OCI-LY1 (cell line): Measurements from ENCODE around the gene ZNF69.
"Not testable (repeated sequence)": the region's sequence is repeated elsewhere in the genome, so short reads cannot be mapped to it uniquely, and the experiment has no call there.

Source experiments
- H2AFZ ChIP-seq: fragments of 200-600 bp; sonication (generic), shearing (Covaris generic); 2 replicates; pipeline ENCODE4 v1.6.0; 2014; ENCODE audit warnings: antibody characterized with exemption, mild to moderate bottlenecking, low read length
- H3F3A ChIP-seq: fragments of 200-600 bp; sonication (generic), shearing (Covaris generic); 2 replicates; pipeline ENCODE4 v1.6.0; 2014; ENCODE audit warnings: mild to moderate bottlenecking, antibody characterized with exemption, low read length, moderate library complexity; ENCODE audit not compliant: insufficient read depth
- H3K27ac ChIP-seq: fragments of 200-600 bp; sonication (generic); 2 replicates; pipeline ENCODE4 v1.5.1; 2014; ENCODE audit warnings: low read length, mixed run types, mild to moderate bottlenecking, low read depth; ENCODE audit not compliant: poor library complexity, severe bottlenecking
- H3K27me3 ChIP-seq: fragments of 200-600 bp; sonication (generic); 2 replicates; pipeline ENCODE4 v1.6.0; 2014; ENCODE audit warnings: antibody characterized with exemption, mild to moderate bottlenecking, low read length, moderate library complexity; ENCODE audit not compliant: insufficient read depth
- H3K36me3 ChIP-seq: fragments of 200-600 bp; sonication (generic); 2 replicates; pipeline ENCODE4 v1.6.1; 2014; ENCODE audit warnings: mild to moderate bottlenecking, antibody characterized with exemption, low read length, moderate library complexity, mixed read lengths; ENCODE audit not compliant: insufficient read depth
- H3K4me1 ChIP-seq: fragments of 200-600 bp; sonication (generic); 2 replicates; pipeline ENCODE4 v1.5.1; 2014; ENCODE audit warnings: mild to moderate bottlenecking, low read length, moderate library complexity; ENCODE audit not compliant: insufficient read depth, severe bottlenecking
- H3K4me2 ChIP-seq: fragments of 200-600 bp; sonication (generic), shearing (Covaris generic); 2 replicates; pipeline ENCODE4 v1.6.1; 2014; ENCODE audit warnings: low read length
- H3K4me3 ChIP-seq: fragments of 200-600 bp; sonication (generic); 2 replicates; pipeline ENCODE4 v1.5.1; 2014; ENCODE audit warnings: low read length, low read depth, mild to moderate bottlenecking, mixed read lengths; ENCODE audit not compliant: poor library complexity, severe bottlenecking
- H3K79me2 ChIP-seq: fragments of 200-600 bp; shearing (Covaris generic); 2 replicates; pipeline ENCODE4 v1.6.1; 2016; ENCODE audit warnings: mixed run types, low read length, mixed read lengths; ENCODE audit not compliant: insufficient read depth
- H3K9ac ChIP-seq: fragments of 200-600 bp; sonication (generic), shearing (Covaris generic); 2 replicates; pipeline ENCODE4 v1.6.1; 2014; ENCODE audit warnings: mild to moderate bottlenecking, low read length, mixed read lengths
- H3K9me2 ChIP-seq: fragments of 200-600 bp; sonication (generic), shearing (Covaris generic); 2 replicates; pipeline ENCODE4 v1.6.1; 2014; ENCODE audit warnings: low read depth, mild to moderate bottlenecking, low read length, mixed read lengths
- H3K9me3 ChIP-seq: fragments of 200-600 bp; shearing (Covaris generic); 2 replicates; pipeline ENCODE4 v1.6.1; 2014; ENCODE audit warnings: low read length, mixed read lengths
- H4K20me1 ChIP-seq: fragments of 200-600 bp; sonication (generic), shearing (Covaris generic); 2 replicates; pipeline ENCODE4 v1.6.0; 2016; ENCODE audit warnings: mild to moderate bottlenecking, low read length; ENCODE audit not compliant: insufficient read depth
- EZH2 ChIP-seq: fragments of 200-600 bp; sonication (generic), shearing (Covaris generic); IDR thresholded peaks from 2 replicates; pipeline ENCODE4 v1.8.0; 2017; ENCODE audit warnings: borderline replicate concordance, mixed run types, mild to moderate bottlenecking, antibody characterized with exemption, low read length, moderate library complexity, mixed read lengths
- TF ChIP-seq, protein P1 (sequence below): fragments of 200-600 bp; sonication (generic), shearing (Covaris generic); IDR thresholded peaks from 2 replicates; pipeline ENCODE4 v1.5.1; 2017; ENCODE audit warnings: mild to moderate bottlenecking, antibody characterized with exemption, low read length, moderate library complexity, mixed read lengths

Gene ZNF69

DNA sequence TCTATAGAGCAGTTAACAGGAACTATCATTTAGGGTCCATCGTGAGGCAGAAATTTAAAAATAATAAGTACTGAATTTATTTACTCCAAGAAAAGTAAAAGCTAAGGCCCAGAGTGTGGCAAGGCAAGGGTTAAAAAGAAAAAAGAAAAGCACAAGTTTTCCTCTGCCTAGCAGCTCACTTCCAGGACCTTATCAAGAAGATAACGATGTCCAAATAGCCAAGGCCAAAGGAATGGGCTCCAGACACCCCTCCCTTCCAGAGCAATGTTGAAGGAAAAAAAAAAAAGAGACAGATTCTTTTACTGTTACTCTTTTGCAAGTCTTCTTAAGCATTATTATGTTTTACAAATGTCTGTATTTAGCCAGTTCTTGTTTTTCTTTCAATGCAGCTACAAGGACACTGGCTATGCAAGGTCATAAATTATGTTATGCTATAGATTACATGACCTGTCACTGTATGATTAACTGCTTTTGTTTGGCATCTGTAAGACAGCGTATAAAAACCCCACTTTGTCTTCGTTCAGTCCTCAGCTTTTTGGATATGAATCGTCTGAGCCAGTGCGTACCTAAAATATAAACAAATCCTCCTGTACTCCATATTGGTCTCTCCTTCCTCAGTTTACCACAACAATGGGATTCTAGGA lies 34.4 kb downstream of the ZNF69 start:
- H3K9ac ChIP-seq, result no peak overlapping the region
- H4K20me1 ChIP-seq, result no peaks in the 10 kb centered on the region
- H3K79me2 ChIP-seq, result peaks cover 15% of the 10 kb centered on the region
- no peak overlapping the region for H2AFZ ChIP-seq
- peaks cover 5% of the 10 kb centered on the region; the same call in 1 of the 2 replicates for H3K36me3 ChIP-seq
- no peaks in the 10 kb centered on the region for H3F3A ChIP-seq
- H3K27ac ChIP-seq, result no peak overlapping the region
- no peaks in the 10 kb centered on the region for H3K9me2 ChIP-seq
- no peak for TF ChIP-seq EZH2
- TF ChIP-seq, protein P1, sequence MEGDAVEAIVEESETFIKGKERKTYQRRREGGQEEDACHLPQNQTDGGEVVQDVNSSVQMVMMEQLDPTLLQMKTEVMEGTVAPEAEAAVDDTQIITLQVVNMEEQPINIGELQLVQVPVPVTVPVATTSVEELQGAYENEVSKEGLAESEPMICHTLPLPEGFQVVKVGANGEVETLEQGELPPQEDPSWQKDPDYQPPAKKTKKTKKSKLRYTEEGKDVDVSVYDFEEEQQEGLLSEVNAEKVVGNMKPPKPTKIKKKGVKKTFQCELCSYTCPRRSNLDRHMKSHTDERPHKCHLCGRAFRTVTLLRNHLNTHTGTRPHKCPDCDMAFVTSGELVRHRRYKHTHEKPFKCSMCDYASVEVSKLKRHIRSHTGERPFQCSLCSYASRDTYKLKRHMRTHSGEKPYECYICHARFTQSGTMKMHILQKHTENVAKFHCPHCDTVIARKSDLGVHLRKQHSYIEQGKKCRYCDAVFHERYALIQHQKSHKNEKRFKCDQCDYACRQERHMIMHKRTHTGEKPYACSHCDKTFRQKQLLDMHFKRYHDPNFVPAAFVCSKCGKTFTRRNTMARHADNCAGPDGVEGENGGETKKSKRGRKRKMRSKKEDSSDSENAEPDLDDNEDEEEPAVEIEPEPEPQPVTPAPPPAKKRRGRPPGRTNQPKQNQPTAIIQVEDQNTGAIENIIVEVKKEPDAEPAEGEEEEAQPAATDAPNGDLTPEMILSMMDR, result no peak
- no peaks in the 10 kb centered on the region; the same call in 1 of the 2 replicates for H3K9me3 ChIP-seq
- no peak overlapping the region for H3K4me2 ChIP-seq
- peaks cover 18% of the 10 kb centered on the region for H3K4me1 ChIP-seq
- no peak overlapping the region for H3K4me3 ChIP-seq
- H3K27me3 ChIP-seq, result no peaks in the 10 kb centered on the region

DNA sequence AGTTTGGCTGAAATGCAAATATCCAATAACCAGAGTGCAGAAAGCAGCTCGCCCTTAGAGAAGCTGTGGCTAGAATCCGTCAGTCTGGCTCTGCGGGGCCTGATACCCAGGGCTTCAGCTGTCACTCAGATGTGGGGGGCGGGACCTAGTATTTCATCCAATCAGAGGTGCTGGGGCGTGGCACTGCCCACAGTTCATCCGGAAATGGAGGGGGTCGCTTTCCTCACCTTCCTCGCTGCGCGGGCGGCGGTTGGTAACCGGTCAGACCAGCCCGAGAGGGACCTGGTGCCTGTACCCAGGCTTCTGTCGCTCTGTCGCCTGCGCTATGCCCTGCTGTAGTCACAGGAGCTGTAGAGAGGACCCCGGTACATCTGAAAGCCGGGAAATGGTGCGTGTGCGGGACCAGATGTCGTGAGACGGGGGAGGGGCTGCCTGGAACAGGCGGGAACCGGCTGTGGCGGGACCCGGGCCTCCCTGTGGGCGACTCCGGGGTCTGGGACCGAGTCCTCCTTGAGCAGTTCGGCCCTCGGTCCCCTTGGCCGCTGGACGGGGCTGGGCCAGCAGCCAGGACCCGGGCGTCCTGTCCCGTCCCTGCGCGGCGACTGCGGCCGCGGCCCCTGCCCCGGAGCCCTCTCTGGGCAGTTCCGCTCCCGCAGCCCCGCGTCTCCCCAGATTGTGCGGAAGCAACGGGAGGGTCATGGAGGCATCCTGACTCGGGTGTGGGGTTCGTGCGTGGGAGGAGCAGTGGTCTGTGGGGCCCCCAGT lies 37.5 kb downstream of the ZNF69 start, which contains the start of gene ZNF700:
Gene ZNF700 (plus strand): TSS at position 222 of the 765 bp plus-strand sequence. CDS start 104 bp downstream, at position 326.
- Histone ChIP-seq H3K4me2 (peak within 1 kb of the TSS; percentile 88), H3K9me3 (peaks cover 14% of the 10 kb centered on the region), H4K20me1 (no peaks in the 10 kb centered on the region), H3K4me1 (peaks cover 18% of the 10 kb centered on the region), H3K79me2 (peaks cover 25% of the 10 kb centered on the region), H3K9ac (peak within 1 kb of the TSS; percentile 95), H3K4me3 (peak within 1 kb of the TSS; percentile 95), H3K36me3 (peaks cover 32% of the 10 kb centered on the region), H3K27me3 (no peaks in the 10 kb centered on the region), H2AFZ (no peak within 1 kb of the TSS), H3K9me2 (no peaks in the 10 kb centered on the region), H3F3A (no peaks in the 10 kb centered on the region), H3K27ac (peak within 1 kb of the TSS; percentile 96)
- TF ChIP-seq EZH2, result no peak
- TF ChIP-seq, protein P1, result no peak

DNA sequence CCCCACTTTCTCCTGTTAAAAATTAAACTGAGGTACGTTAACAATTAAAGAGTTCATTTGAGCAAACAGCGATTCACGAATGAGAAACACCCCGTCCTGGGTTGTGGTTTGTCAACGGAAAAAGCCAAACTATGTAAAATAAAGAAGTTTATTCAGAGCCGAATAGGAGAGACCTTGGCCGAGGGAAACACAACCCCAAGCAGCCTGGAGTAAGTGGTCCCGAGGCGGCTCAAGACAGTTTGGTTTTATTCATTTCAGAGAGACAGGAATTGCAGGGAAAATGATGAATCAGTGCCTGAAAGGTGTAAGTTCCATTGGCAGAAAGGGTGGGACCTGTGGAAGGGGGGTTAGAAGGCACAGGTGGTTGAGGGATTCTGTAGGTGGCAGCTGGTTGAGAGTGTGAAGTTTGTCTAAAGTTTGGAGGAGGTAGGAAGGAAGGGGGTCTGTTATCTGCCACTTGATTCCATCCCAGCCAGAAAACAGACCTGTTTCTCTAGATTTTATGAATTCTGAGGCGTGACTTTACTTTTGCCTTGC lies 38.1 kb downstream of the ZNF69 start:
- peaks cover 17% of the 10 kb centered on the region for H3K9me3 ChIP-seq
- H3K79me2 ChIP-seq, result peaks cover 25% of the 10 kb centered on the region
- H3F3A ChIP-seq, H3K27me3 ChIP-seq, H3K9me2 ChIP-seq, H4K20me1 ChIP-seq, H2AFZ ChIP-seq: not testable (repeated sequence)
- peak overlapping the region; percentile 88 for H3K4me2 ChIP-seq
- peak overlapping the region; percentile 96 for H3K27ac ChIP-seq
- H3K9ac ChIP-seq, result peak overlapping the region; percentile 95
- H3K4me1 ChIP-seq, result peaks cover 18% of the 10 kb centered on the region
- peak overlapping the region; percentile 95 for H3K4me3 ChIP-seq
- H3K36me3 ChIP-seq, result peaks cover 39% of the 10 kb centered on the region
